Ishikawa (cell line): ENCODE data around the gene COPS9.

ENCODE experiments used
- CEBPB ChIP-seq: IDR thresholded peaks from 2 replicates; pipeline ENCODE4 v1.6.1; 2012
- CREB1 ChIP-seq: IDR thresholded peaks from 2 replicates; pipeline ENCODE4 v1.6.1; 2012; ENCODE audit warnings: low read depth
- EP300 ChIP-seq: IDR thresholded peaks from 2 replicates; pipeline ENCODE4 v1.6.1; 2012; ENCODE audit warnings: borderline replicate concordance
- FOXM1 ChIP-seq: IDR thresholded peaks from 2 replicates; pipeline ENCODE4 v1.6.1; 2012; ENCODE audit warnings: low read depth, borderline replicate concordance
- MAX ChIP-seq: IDR thresholded peaks from 2 replicates; pipeline ENCODE4 v1.6.1; 2012
- NFIC ChIP-seq: IDR thresholded peaks from 2 replicates; pipeline ENCODE4 v1.6.1; 2012
- RAD21 ChIP-seq: IDR thresholded peaks from 2 replicates; pipeline ENCODE4 v1.6.1; 2012; ENCODE audit warnings: low read depth
- REST ChIP-seq: IDR thresholded peaks from 2 replicates; pipeline ENCODE4 v1.6.1; 2012; ENCODE audit warnings: low read depth, mild to moderate bottlenecking
- TAF1 ChIP-seq: IDR thresholded peaks from 2 replicates; pipeline ENCODE4 v1.6.1; 2012; ENCODE audit warnings: low read depth, mild to moderate bottlenecking
- TCF12 ChIP-seq: IDR thresholded peaks from 2 replicates; pipeline ENCODE4 v1.6.1; 2012; ENCODE audit warnings: low read depth
- YY1 ChIP-seq: IDR thresholded peaks from 2 replicates; pipeline ENCODE4 v1.6.1; 2012; ENCODE audit warnings: low read depth

- TF ChIP-seq MAX, result no peak
- no peak for TF ChIP-seq FOXM1
- no peak for TF ChIP-seq RAD21
- no peak for TF ChIP-seq CREB1
- TF ChIP-seq YY1, result no peak
- TF ChIP-seq EP300, result no peak
- no peak for TF ChIP-seq REST
- no peak for TF ChIP-seq TAF1
- TF ChIP-seq CEBPB, result no peak
- no peak for TF ChIP-seq TCF12
- TF ChIP-seq NFIC, result no peak
Observed at GRCh38 chr2:240129311-240129710, 6.8 kb downstream of the COPS9 start.
